ENCODE results near the gene RIOK1.

- TF ChIP-seq ZNF70 (CRISPR knock-in tag; IDR thresholded peaks at IDR 0.05) (no peak), CREB5 (CRISPR knock-in tag; IDR thresholded peaks at IDR 0.05; ENCODE audit: low read depth) (no peak), TOX (CRISPR knock-in tag; IDR thresholded peaks at IDR 0.05; ENCODE audit: borderline replicate concordance) (no peak), PATZ1 (CRISPR knock-in tag; IDR thresholded peaks at IDR 0.05; ENCODE audit: borderline replicate concordance) (no peak), ZNF565 (CRISPR knock-in tag; conservative IDR thresholded peaks at IDR 0.05; ENCODE audit: low read depth) (no peak), TCF4 (CRISPR knock-in tag; IDR thresholded peaks at IDR 0.05; ENCODE audit: borderline replicate concordance) (no peak), RARB (CRISPR knock-in tag; IDR thresholded peaks at IDR 0.05) (no peak), ARNTL (CRISPR knock-in tag; IDR thresholded peaks at IDR 0.05; ENCODE audit: borderline replicate concordance, low read depth) (no peak), TSHZ2 (CRISPR knock-in tag; IDR thresholded peaks at IDR 0.05) (no peak), GLIS3 (CRISPR knock-in tag; IDR thresholded peaks at IDR 0.05) (no peak), CSDC2 (CRISPR knock-in tag; IDR thresholded peaks at IDR 0.05) (no peak), ZNF8 (CRISPR knock-in tag; IDR thresholded peaks at IDR 0.05) (no peak)
These were observed 11.5 kb downstream of the RIOK1 start for GRCh38 chr6:7401075-7401474.
